Hippocampal formation (tissue), 2 donors: ENCODE results near the gene GRM1.

Experiments
- DNase-seq, 2 donors: peaks; one replicate each; lab custom pipeline; 2025; lab: John Stamatoyannopoulos, UW

The GRM1 gene

GRCh38 chr6:146315381-146316174 is 286.7 kb downstream of the GRM1 start:
- no peak for DNase-seq

DNA sequence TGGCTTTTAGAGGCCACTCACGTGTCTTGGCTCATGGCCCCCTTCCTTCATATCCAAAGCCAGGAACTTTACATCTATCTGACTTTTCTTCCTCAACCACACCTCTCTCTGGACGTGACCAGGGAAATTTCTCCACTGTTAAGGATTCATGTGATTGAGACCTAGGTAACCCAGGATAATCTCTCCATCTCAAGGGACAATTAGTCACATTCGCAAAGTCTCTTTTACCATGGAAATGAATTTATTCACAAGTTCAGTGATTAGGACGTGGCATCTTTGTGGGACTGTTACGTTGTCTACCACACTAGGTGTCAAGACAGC is 287.3 kb downstream of the GRM1 start:
- DNase-seq = no peak

DNA sequence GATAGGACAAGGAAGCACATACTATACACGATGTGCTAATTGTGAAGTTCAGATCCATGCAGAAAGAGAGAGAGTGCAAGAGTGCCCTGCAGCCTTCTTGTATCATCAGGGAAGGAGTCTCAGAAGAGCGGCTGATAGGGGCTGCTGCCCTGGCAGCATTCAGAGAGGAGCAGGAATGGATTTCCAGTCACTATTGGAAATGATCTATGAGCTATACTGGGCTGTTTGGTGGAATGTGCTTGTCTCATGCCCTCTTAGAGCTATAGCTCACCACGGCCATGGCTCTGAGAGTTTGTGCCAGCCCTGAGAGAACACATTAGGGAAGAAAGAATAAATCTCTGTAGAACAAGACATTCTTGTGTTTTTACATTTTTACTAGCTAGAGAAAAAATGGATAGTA is 302.2 kb downstream of the GRM1 start:
- no peak for DNase-seq

DNA sequence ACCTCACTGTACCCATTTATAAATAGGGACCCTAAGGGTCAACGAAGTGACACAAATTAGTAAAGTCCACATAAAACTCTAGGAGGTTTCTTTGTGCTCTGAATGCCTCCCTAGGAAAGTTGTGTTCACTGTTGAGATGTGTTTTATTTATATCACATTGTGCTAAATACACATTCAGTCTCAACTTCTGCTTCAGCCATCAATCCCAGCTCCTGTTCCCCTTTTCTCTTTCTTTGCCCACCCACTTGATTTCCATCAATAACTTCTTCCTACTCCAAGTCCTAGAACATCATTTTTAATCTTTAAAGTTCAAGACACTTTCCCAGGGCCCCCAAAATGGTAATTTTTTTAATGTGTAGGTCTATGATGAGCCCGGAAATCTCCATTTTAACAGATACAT is 306.5 kb downstream of the GRM1 start:
- no peak for DNase-seq

DNA sequence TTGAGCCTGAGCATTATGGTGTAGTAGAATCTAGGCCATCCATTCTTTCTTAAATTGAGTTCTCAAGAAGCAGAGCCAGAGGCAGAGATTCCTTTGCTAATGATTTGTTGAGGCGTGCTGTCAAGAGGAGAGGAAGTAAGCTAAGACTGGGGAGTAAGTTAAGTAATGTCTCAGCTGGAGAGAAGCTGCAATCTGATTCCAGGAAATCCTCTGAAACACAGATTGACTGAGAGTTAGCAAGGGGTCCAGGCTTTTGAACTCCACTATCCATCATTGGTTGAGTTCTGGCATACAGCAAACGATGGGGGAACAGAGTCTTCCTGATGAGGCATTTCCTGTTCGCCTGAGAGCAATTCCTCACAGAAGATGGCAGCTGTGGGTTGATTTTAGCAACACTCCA is 307.3 kb downstream of the GRM1 start:
- DNase-seq = no peak

DNA sequence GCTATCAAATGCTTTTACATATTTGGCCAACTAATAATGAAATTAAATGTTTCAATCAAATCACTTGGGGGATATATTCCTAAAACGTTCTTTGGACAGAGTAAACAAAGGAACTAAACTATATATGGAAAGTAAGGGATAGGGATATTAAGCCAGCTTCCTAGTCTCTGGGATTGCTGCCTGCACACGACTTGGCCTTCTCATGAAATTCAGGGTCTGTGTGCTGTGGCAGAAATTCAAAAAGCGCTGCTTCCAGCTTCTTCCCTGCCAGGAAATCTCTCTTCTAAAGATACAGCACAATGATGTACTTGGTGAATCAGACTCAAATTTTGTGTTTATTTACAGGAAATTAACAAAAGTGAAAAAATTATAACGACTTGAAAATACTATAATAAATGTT is 308.5 kb downstream of the GRM1 start:
- peak in 1 of 2 donors; percentile 32 for DNase-seq

DNA sequence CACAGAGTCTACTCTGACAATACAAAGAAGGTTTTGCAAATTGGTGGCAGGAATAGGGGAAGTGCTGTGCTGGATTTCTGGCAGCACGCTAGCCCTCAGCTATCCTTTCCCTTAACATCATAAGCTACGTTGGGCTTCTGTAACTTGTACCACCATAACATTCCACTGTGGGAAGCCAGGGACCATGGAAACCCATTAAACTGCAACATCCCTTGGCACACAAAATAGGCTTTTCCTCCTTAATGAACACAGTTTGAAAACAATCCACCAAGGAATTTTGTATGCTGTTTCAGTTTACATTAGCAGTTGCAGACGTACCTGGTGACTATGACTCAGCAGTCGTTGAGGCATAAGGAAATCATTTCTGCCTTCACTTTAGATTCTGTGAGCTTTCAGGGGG is 310.9 kb downstream of the GRM1 start:
- no peak for DNase-seq

- DNase-seq = no peak
These were observed 312.8 kb downstream of the GRM1 start for GRCh38 chr6:146341493-146342230.

DNA sequence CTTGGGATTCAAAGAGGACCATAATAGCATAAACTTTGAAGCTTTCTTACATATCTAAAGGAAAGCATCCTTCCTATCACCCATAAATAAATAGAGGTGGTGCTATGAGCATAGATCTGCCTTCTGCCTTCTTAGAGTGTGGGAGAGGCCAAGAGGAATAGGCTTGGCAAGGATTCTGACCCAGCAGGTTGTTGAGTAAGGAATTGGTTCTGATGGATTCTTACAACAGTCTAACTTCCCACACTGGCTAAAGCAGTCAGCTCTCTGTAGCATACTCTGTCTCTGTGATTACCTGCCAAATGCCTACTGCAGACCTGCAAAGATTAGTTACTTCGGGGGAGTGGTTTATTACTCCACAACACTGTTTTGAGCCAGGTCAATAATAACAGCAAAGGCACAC is 316.7 kb downstream of the GRM1 start:
- DNase-seq = no peak

DNA sequence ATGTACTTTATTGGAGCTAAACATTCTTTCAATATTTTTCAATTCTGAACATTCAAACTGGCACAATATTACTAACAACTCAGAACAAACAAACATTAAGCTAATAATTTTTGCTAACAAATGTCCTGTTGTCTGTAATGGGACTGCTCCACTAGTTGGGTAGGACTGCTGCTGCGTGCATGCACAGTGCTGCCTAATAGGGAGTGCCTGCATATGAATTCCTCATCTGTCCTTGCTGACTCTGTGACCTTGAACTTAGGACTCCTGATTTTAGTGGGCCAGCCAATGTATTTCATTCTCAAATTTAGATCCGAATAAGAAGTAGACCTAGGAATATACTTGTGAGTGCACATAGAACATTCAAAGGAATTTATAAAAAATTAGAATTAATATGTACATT is 318.2 kb downstream of the GRM1 start:
- DNase-seq = no peak

GRCh38 chr6:146347690-146348089 is 318.8 kb downstream of the GRM1 start:
- no peak for DNase-seq

GRCh38 chr6:146351018-146351417 is 322.2 kb downstream of the GRM1 start:
- DNase-seq = no peak

GRCh38 chr6:146352163-146352562 is 323.3 kb downstream of the GRM1 start:
- DNase-seq = no peak

DNA sequence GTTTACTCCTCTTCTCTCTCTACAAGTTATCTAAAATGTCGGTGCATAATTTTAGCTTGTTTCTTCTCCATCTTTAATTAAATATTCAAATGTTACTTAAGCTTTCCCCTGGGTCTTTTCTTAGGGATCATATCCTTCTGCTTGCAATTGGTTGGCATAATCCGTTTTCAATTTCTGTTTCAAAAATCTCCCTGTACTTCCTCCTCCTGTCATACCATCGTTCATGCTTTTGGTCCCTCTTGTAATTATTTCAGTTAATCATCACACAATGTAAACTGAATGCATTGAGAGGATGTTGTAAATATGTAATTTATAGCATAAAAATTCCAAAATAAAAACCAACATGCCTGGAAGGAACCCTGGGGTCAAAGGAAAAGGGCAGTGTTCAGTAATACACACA is 325.6 kb downstream of the GRM1 start:
- no peak for DNase-seq

- DNase-seq = no peak
These were observed 326.7 kb downstream of the GRM1 start for GRCh38 chr6:146355521-146356100.

DNA sequence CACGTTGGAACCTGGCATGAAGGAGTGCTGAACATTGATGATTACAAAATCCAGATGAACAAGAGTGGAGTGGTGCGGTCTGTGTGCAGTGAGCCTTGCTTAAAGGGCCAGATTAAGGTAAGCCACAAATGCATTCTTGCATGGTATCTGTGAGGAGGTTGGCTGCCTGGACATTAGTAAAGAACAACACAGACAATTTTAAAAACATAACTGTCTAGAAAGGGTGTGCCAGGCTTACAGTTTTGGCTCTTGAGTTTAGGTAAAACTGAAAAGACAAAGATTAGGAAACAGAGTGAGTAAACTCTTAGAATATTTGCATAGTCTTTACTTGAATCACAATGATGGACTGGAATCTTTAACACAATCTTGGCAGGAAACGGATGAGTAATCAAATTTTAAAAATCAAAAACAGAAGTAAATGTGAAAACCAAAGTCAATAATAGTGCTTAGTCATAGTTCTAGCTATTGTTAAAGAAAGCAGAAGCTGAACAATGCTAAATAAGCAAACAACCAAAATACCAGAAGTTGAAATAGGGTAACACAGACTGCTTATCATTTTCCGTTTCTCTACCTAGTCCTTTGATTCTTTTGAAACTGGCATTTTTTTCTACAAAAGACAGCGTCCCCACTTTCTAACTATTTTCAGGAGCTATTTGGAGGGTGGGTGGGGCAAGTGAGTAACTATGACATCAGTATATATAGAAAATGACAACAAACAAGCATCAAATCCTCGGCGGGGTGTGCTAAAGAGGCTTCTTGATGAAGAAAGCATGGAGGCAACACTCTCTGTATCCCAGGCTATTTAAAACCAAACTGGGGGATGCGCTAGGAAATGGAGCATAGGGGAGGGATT is 328.9 kb downstream of the GRM1 start:
- DNase-seq = no peak

DNA sequence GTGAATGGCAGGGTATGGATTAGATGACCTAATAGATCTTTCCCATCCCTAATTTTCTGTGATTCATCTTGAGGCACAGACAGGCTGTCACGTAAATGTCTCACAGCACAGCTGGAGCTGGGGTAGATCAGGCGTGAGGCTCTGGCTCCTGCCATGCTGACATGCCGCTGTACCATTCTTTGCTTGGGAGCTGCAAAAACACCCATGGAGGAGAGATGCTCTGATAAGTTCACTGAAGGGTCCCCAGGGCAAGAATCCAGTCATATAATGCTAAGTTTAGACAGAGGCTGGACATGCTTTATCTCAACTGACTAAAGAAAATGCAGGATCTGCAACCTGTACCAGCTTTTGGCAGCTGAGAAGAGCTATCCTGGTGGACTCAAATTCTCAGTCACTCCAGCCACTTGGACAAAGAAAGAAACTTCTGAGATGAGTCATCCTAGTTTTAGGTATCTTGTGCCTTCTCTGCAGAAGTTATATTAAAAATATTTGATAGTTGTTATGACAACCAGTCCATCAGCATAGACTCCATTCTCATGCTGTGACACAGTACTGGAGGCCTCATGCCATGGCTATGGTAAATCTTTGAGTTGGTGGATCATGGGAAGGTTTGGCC is 329.7 kb downstream of the GRM1 start:
- DNase-seq = no peak

GRCh38 chr6:146359131-146359530 is 330.3 kb downstream of the GRM1 start:
- DNase-seq = no peak

DNA sequence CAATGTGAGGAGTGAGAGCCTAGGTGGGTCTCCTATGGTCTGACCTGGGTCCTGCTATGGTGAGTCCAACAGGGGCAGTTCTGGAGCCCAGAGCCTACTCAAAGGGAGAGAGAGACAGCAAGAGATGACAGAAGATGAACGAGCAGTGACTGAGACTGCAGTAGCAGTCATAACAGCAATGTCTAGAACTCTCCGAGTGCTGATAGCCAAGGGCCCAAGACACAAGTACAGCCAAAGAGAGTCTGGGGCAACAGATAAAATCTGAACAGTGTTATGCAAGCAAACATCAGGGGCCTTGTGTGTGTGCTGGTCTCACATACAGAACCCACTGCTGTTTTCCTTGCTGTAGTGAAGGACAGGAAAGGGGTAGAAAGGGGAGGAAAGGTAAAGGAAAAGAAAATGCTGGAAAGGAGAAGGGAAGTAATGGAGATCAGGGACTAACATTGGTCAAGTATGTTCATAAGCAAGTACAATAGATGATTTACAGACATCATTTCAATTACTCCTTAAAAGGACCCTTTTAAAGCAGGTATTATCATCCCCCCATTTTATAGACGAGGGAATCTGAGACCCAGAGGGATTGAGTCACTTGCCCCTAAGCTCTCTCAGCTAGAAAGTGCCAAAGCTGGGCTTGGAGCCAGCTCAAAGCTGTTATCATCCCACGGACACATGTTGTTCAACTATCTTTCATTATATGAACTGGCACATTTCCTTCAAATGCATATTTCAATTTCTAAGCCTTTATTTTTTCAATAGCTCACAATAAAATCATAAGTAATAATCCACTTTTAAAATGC is 332.5 kb downstream of the GRM1 start:
- no peak for DNase-seq

DNA sequence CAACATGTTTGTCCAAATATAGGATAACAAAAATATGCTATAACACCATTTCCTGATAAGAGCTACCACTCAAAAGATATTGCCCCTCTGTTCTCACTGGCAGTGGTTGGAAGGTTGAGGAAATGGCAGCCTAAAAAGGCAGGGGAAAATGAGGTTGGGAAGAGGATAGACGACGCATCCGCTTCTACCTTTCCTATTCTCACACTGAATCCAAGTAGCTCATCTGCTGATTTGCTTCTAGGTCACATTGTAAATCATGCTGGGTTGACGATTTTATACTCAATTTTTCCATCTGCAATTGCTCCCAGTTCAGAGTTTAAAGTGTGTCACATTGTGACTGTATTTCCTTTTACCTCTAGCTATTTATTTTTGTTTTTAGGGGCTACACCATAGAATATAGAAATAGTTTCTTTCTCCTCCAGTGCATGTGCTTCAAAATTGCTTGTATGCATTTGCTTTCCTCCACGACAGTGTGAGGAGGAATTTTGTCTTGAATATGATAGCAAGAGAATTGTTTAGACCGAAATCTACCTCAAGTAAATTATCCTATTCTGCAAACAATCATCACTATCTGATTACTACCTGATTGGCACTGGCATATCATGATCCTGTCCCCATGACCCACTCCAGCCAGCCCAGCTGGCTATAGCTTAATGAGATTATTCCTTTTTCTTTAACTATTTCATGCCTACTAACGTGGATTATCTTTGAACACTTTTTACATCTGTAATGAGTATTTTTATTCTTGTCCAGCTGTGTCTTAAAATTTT is 335.2 kb downstream of the GRM1 start:
- DNase-seq = no peak
